Ishikawa (cell line): ENCODE measurements around the gene NME7.

Experiments used
- CEBPB ChIP-seq: IDR thresholded peaks from 2 replicates; pipeline ENCODE4 v1.6.1; 2012
- CREB1 ChIP-seq: IDR thresholded peaks from 2 replicates; pipeline ENCODE4 v1.6.1; 2012; ENCODE audit warnings: low read depth
- EGR1 ChIP-seq: IDR thresholded peaks from 2 replicates; pipeline ENCODE4 v1.6.1; 2012
- EP300 ChIP-seq: IDR thresholded peaks from 2 replicates; pipeline ENCODE4 v1.6.1; 2012; ENCODE audit warnings: borderline replicate concordance
- FOXM1 ChIP-seq: IDR thresholded peaks from 2 replicates; pipeline ENCODE4 v1.6.1; 2012; ENCODE audit warnings: low read depth, borderline replicate concordance
- MAX ChIP-seq: IDR thresholded peaks from 2 replicates; pipeline ENCODE4 v1.6.1; 2012
- NFIC ChIP-seq: IDR thresholded peaks from 2 replicates; pipeline ENCODE4 v1.6.1; 2012
- RAD21 ChIP-seq: IDR thresholded peaks from 2 replicates; pipeline ENCODE4 v1.6.1; 2012; ENCODE audit warnings: low read depth
- REST ChIP-seq: IDR thresholded peaks from 2 replicates; pipeline ENCODE4 v1.6.1; 2012; ENCODE audit warnings: low read depth, mild to moderate bottlenecking
- TAF1 ChIP-seq: IDR thresholded peaks from 2 replicates; pipeline ENCODE4 v1.6.1; 2012; ENCODE audit warnings: low read depth, mild to moderate bottlenecking
- TCF12 ChIP-seq: IDR thresholded peaks from 2 replicates; pipeline ENCODE4 v1.6.1; 2012; ENCODE audit warnings: low read depth
- TEAD4 ChIP-seq: IDR thresholded peaks from 2 replicates; pipeline ENCODE4 v1.6.1; 2012
- USF1 ChIP-seq: IDR thresholded peaks from 2 replicates; pipeline ENCODE4 v1.6.1; 2012
- YY1 ChIP-seq: IDR thresholded peaks from 2 replicates; pipeline ENCODE4 v1.6.1; 2012; ENCODE audit warnings: low read depth
- ZBTB7A ChIP-seq: IDR thresholded peaks from 2 replicates; pipeline ENCODE4 v1.6.1; 2012; ENCODE audit warnings: low read depth

Gene NME7

GRCh38 chr1:169103480-169103893, 264.1 kb downstream of the NME7 start:
- TF ChIP-seq YY1, result no peak
- TF ChIP-seq NFIC, result no peak
- no peak for TF ChIP-seq USF1
- no peak for TF ChIP-seq CREB1
- no peak for TF ChIP-seq FOXM1
- no peak for TF ChIP-seq EP300
- no peak for TF ChIP-seq TCF12
- TF ChIP-seq TAF1, result no peak
- TF ChIP-seq ZBTB7A, result no peak
- no peak for TF ChIP-seq CEBPB

- no peak for TF ChIP-seq EGR1
- TF ChIP-seq ZBTB7A, result 0 out of 2 replicates have a peak, but pooled peaks have one; percentile 1
- no peak for TF ChIP-seq USF1
- no peak for TF ChIP-seq YY1
Observed at GRCh38 chr1:169103002-169103401, 264.6 kb downstream of the NME7 start.

- no peak for TF ChIP-seq CREB1
- TF ChIP-seq FOXM1, result no peak
- TF ChIP-seq EGR1, result no peak
- TF ChIP-seq RAD21, result no peak
- peak; percentile 25; the same call in 1 of the 2 replicates for TF ChIP-seq TCF12
- TF ChIP-seq TEAD4, result peak; percentile 82
- peak; percentile 45; the same call in 1 of the 2 replicates for TF ChIP-seq ZBTB7A
- TF ChIP-seq USF1, result peak; percentile 62
- TF ChIP-seq REST, result no peak
- no peak; the same call in 1 of the 2 replicates for TF ChIP-seq CEBPB
- TF ChIP-seq MAX, result peak; percentile 86
- TF ChIP-seq EP300, result peak; percentile 44; the same call in 1 of the 2 replicates
- peak; percentile 75 for TF ChIP-seq NFIC
- TF ChIP-seq TAF1, result no peak
- 0 out of 2 replicates have a peak, but pooled peaks have one; percentile 36 for TF ChIP-seq YY1
Observed at GRCh38 chr1:169102567-169102966, 265.0 kb downstream of the NME7 start.

GRCh38 chr1:169100651-169101088, 266.9 kb downstream of the NME7 start:
- TF ChIP-seq CEBPB (no peak), TAF1 (no peak), FOXM1 (no peak), EP300 (no peak), CREB1 (no peak)

- TF ChIP-seq TEAD4 (no peak), YY1 (no peak), CREB1 (no peak), REST (no peak), FOXM1 (no peak), USF1 (no peak), RAD21 (no peak), EGR1 (no peak), NFIC (no peak), TCF12 (no peak), MAX (no peak), ZBTB7A (no peak), EP300 (no peak), CEBPB (no peak), TAF1 (no peak)
Observed at GRCh38 chr1:169100208-169100607, 267.4 kb downstream of the NME7 start.
